Ishikawa (cell line): ENCODE results near the gene SYT5.

Experiments
- CEBPB ChIP-seq: IDR thresholded peaks from 2 replicates; pipeline ENCODE4 v1.6.1; 2012
- CREB1 ChIP-seq: IDR thresholded peaks from 2 replicates; pipeline ENCODE4 v1.6.1; 2012; ENCODE audit warnings: low read depth
- EP300 ChIP-seq: IDR thresholded peaks from 2 replicates; pipeline ENCODE4 v1.6.1; 2012; ENCODE audit warnings: borderline replicate concordance
- FOXM1 ChIP-seq: IDR thresholded peaks from 2 replicates; pipeline ENCODE4 v1.6.1; 2012; ENCODE audit warnings: low read depth, borderline replicate concordance
- MAX ChIP-seq: IDR thresholded peaks from 2 replicates; pipeline ENCODE4 v1.6.1; 2012
- NFIC ChIP-seq: IDR thresholded peaks from 2 replicates; pipeline ENCODE4 v1.6.1; 2012
- RAD21 ChIP-seq: IDR thresholded peaks from 2 replicates; pipeline ENCODE4 v1.6.1; 2012; ENCODE audit warnings: low read depth
- REST ChIP-seq: IDR thresholded peaks from 2 replicates; pipeline ENCODE4 v1.6.1; 2012; ENCODE audit warnings: low read depth, mild to moderate bottlenecking
- TAF1 ChIP-seq: IDR thresholded peaks from 2 replicates; pipeline ENCODE4 v1.6.1; 2012; ENCODE audit warnings: low read depth, mild to moderate bottlenecking
- TCF12 ChIP-seq: IDR thresholded peaks from 2 replicates; pipeline ENCODE4 v1.6.1; 2012; ENCODE audit warnings: low read depth
- TEAD4 ChIP-seq: IDR thresholded peaks from 2 replicates; pipeline ENCODE4 v1.6.1; 2012
- USF1 ChIP-seq: IDR thresholded peaks from 2 replicates; pipeline ENCODE4 v1.6.1; 2012
- YY1 ChIP-seq: IDR thresholded peaks from 2 replicates; pipeline ENCODE4 v1.6.1; 2012; ENCODE audit warnings: low read depth
- ZBTB7A ChIP-seq: IDR thresholded peaks from 2 replicates; pipeline ENCODE4 v1.6.1; 2012; ENCODE audit warnings: low read depth

GRCh38 chr19:55225415-55225958, 45.4 kb upstream of the SYT5 start:
- no peak for TF ChIP-seq CEBPB
- no peak for TF ChIP-seq TAF1
- no peak for TF ChIP-seq EP300
- TF ChIP-seq YY1, result no peak
- no peak for TF ChIP-seq REST
- TF ChIP-seq RAD21, result no peak
- TF ChIP-seq MAX, result no peak
- no peak for TF ChIP-seq USF1
- TF ChIP-seq FOXM1, result no peak
- no peak for TF ChIP-seq TCF12
- TF ChIP-seq TEAD4, result no peak
- TF ChIP-seq CREB1, result no peak
- no peak for TF ChIP-seq NFIC
- TF ChIP-seq ZBTB7A, result no peak
